HFF-Myc (cell line): ENCODE data around the gene CLDN24.

Experiments
- DNase-seq: peaks from one replicate; pipeline ENCODE4 v3.0.0-alpha.2; 2011; ENCODE audit warnings: low read depth; ENCODE audit errors: extremely low read depth
- H3K4me3 ChIP-seq: replicated peaks from 2 replicates; pipeline ENCODE4 v1.5.1; 2011; ENCODE audit warnings: low read depth, mild to moderate bottlenecking, control low read depth, low read length
- TF ChIP-seq, protein P1 (sequence below): IDR thresholded peaks from 2 replicates; pipeline ENCODE4 v1.5.1; 2012; ENCODE audit warnings: mild to moderate bottlenecking, low read depth, low read length, control low read depth; ENCODE audit errors: missing control alignments

CLDN24 gene

DNA sequence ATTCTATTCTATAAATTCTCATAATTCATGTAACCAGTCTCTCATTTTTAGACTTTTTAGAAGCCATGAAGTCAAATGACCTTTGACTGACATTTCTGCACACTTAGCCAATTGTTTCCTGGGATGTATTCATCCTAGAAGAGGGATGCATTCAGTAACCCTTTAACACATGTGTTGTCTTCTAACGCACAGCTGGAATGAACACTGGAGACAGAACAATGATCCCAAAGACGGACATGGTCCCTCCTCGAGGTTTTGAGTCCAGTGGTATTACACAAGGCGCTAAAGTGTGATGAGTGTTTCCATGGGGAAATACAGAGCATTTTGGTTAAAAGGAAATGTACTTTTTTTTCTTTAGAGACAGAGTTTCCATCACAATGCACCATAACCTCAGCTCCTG, 39.8 kb upstream of the CLDN24 start:
- no peak overlapping the region for H3K4me3 ChIP-seq
- TF ChIP-seq, protein P1, sequence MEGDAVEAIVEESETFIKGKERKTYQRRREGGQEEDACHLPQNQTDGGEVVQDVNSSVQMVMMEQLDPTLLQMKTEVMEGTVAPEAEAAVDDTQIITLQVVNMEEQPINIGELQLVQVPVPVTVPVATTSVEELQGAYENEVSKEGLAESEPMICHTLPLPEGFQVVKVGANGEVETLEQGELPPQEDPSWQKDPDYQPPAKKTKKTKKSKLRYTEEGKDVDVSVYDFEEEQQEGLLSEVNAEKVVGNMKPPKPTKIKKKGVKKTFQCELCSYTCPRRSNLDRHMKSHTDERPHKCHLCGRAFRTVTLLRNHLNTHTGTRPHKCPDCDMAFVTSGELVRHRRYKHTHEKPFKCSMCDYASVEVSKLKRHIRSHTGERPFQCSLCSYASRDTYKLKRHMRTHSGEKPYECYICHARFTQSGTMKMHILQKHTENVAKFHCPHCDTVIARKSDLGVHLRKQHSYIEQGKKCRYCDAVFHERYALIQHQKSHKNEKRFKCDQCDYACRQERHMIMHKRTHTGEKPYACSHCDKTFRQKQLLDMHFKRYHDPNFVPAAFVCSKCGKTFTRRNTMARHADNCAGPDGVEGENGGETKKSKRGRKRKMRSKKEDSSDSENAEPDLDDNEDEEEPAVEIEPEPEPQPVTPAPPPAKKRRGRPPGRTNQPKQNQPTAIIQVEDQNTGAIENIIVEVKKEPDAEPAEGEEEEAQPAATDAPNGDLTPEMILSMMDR = no peak
- no peak for DNase-seq

DNA sequence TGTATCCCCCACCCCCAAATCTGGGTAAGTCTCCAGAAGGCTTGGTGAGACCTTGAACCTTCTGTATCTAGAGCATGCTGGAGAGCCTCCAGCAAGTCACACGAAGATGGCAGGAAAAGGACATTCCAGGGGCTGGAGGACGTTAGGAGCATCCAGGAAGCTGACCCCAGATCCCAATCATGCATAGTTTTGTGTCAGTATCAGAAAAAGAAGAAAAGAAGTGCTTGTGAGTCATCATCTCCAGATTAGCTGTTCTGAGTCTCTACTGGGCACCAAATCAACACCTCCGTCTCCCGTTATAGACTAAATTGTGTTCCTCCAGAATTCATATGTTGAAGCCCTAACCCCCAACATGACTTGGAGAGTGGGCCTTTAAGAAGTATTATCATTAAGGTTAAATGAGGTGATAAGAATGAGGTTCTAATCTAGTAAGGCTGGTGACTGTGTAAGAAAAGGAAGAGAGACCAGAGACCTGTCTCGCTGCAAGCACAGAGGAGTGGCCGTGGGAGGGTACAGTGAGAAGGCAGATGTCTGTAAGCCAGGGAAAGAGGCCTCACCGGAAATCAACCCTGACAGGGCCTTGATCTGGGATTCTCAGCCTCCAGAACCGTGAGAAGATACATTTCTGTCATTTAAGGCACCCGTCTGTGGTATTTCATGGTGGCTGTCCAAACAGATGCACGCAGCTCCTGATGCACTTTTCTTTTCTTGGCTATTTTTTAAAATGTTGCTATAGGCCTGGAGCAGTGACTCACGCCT, 38.1 kb upstream of the CLDN24 start:
- no peak overlapping the region for H3K4me3 ChIP-seq
- TF ChIP-seq, protein P1 = no peak
- DNase-seq = no peak

DNA sequence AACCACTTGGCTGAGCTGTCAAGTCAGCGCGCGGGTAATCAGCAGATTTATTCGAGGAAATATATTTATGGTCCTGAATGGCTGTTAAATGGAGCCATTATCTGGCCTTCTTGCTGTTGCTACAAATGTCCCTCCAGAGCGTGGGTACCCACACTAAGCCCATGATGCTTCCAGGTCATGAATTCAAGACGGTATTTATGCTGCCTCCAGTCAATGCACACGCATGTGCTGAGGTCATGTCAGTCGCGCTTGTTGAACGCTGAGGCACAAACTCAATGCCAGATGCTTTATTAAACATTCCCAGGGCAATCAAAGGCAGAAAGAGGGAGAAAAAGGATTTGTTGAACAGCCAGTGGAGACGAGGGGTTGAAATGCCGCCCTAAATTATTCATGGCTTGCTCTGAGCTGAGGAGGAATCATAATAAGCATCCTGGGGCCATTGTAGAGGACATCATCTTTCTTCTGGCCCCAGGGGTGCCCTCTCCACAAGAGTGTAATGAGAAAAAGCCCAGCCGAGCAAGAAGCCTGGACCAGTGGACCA, 36.1 kb upstream of the CLDN24 start:
- no peak for DNase-seq
- TF ChIP-seq, protein P1 = no peak
- no peak overlapping the region for H3K4me3 ChIP-seq

DNA sequence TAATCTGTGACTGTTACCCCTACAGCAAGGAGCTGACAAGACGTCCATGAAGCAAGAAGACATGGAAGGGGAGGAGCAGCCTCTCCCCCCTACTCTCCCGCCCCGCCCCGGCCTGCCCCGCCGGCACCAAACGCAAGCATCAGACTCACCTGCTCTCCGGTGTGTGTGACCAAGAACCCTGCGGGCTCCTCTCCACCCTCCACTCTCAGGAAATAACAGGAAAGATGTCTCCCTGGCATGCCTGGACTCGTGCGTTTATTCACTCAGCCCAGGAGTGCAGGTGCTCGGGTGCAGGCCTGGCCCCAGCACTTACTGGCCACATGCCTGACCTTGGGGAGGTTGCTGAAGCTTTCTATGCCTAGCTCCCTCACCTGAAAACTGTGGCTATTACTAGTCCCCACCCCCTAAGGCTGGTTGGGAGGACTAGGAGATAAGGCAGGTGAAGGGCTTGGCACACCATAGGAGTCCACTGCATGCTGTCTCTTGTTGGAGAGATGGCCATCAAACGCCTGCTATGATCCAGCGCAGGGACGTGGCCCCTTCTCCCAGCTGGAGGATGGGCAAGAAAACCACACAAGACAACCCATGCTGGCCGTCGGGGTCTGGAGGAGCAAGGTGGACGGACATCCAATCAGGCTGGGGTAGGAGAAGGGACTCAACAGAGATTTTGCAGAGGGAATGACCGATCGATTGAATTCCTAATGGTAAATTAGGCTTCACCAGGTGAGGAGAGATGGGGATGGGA, 34.9 kb upstream of the CLDN24 start:
- no peak overlapping the region for H3K4me3 ChIP-seq
- TF ChIP-seq, protein P1 = no peak
- DNase-seq = no peak

DNA sequence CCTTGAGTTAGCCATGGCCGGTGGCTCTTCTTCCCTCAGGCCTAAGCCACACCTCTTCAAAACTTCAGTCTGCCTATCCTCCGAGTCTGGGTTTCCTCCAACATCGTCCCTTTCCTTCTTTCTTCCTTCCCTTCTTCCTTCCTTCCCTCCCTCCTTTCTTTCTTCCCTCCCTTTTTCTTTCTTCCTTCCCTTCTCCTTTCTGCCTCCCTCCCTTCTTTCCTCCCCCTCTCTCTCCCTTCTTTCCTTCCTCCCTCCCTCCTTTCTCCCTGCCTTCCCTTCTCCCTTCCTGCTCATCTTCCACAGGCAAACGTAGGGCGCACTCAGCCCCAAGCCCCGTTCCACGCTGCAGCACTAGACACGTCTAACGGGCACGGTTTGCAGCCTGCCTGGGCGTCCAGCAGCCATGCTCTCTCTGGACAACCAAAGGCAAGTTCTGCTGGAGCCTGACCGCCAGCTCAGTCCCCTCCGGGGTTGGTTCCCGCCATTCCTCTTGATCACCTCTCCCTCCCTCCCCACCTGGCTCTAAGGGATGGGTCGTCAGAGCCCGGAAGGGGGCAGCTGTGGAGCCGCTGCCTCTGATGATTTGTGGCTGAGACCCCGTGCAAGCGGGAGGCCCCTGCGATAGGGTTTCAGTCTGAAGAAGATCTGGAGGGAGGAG, 34.1 kb upstream of the CLDN24 start:
- TF ChIP-seq, protein P1 = no peak
- no peak for DNase-seq
- H3K4me3 ChIP-seq = no peak overlapping the region

DNA sequence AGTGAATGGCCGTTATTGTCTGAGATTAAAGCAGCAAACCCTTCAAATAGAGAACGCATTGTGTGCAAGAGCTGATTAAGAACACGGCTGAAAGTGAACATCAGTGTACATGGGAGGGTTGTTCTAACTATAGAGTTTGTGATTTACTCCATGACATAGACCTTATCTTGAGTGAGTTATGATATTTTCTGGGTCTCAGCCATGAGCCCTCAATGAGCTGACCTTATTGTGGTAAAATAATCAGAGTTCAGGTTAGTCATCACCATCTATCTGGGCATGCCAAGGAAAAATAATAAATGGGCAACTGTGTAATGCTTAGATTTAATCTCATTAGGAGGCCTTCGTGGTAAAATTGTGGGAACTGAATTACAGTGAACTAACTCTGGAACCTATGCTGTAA, 33.2 kb upstream of the CLDN24 start:
- TF ChIP-seq, protein P1 = no peak
- no peak overlapping the region for H3K4me3 ChIP-seq
- no peak for DNase-seq
